ENCODE data around the gene TMED10.

TMED10 gene

GRCh38 chr14:75083271-75083670, 93.1 kb downstream of the TMED10 start:
- DNase-seq (ENCODE audit: low read depth): no peak
- no peak overlapping the region for H3K4me3 ChIP-seq (ENCODE audit: low read depth, low read length)
- TF ChIP-seq CTCF (conservative IDR thresholded peaks at IDR 0.05; ENCODE audit: low read depth, low read length): no peak

GRCh38 chr14:75081660-75082229, 94.7 kb downstream of the TMED10 start:
- no peak for TF ChIP-seq CTCF (conservative IDR thresholded peaks at IDR 0.05; ENCODE audit: low read depth, low read length)
- no peak for DNase-seq (ENCODE audit: low read depth)
- no peak overlapping the region for H3K4me3 ChIP-seq (ENCODE audit: low read depth, low read length)

Measured in choroid plexus epithelial cell (primary cell).